Subcutaneous preadipocyte (primary cell): ENCODE measurements around the gene ANGPTL3. TPM values are rescaled to one million over a fixed set of nuclear protein-coding genes. Genes with fewer than 3 reads are reported as not detected.

ENCODE experiments used
- total RNA-seq: library from RNA; depleted of rRNA; stranded (reverse); fragments of >200 nt; gene quantifications from 2 replicates; pipeline ENCODE4 v1.2.3, GENCODE V29; 2012

ANGPTL3 gene
- under 0.01 TPM in 1 of 2 replicates, not detected in the other for total RNA-seq

GRCh38 chr1:62597281-62597680, at the start of gene ANGPTL3:
Gene ANGPTL3, plus strand, starts transcription at chr1:62597520. Its CDS starts 47 bp downstream, at chr1:62597567.

Other genes starting within 250 kb of the ANGPTL3 start
- gene USP1, start 160.5 kb upstream of the ANGPTL3 start, total RNA-seq: 17.6 and 31.7 TPM in 2 replicates
- 108 and 117 TPM in 2 replicates for gene DOCK7, start 90.9 kb downstream of the ANGPTL3 start, total RNA-seq
- gene ATG4C, start 186.6 kb downstream of the ANGPTL3 start, total RNA-seq: 7.7 and 8.8 TPM in 2 replicates